T-helper 2 cell (primary cell): ENCODE results near the gene MCEMP1.
A peak's percentile ranks its signal among the peaks of the same experiment; 100 is the strongest.

Source experiments
- DNase-seq, 5 experiments: peaks; one replicate each; pipeline versions ENCODE4 v3.0.0 to v3.0.0-alpha.2; 2012 to 2022
- total RNA-seq, 2 donors: gene quantifications; one replicate each; lab custom pipeline; 2026; lab: John Stamatoyannopoulos, UW

MCEMP1 gene, protein sequence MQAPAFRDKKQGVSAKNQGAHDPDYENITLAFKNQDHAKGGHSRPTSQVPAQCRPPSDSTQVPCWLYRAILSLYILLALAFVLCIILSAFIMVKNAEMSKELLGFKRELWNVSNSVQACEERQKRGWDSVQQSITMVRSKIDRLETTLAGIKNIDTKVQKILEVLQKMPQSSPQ
- 0 to 0.94 reads per million in 2 donors for total RNA-seq

- no peak for DNase-seq
Observed at GRCh38 chr19:7676854-7677253, at the start of gene MCEMP1. MCEMP1 (plus strand) TSS chr19:7677090; CDS start chr19:7677121, 31 bp downstream.

DNA sequence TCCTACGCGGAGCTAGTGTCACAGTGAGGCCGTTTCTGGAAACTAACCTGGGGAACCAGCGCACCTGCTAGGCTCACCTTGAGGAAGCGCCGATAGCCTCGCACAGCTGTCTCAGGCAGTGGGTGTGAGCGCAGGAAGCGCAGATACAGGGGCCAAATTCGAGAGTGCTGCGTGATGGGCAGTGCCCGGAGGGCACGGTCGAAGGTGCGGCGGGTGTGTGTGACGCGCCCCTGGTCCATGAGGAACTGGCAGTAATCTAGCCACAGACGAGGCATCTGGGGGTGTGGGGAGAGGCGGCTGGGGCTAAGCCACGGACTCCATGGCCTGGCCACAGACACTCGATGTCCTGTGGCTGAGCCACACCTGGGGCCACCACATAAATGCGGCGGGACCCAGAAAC, 49.7 kb upstream of the MCEMP1 start:
- no peak for DNase-seq

DNA sequence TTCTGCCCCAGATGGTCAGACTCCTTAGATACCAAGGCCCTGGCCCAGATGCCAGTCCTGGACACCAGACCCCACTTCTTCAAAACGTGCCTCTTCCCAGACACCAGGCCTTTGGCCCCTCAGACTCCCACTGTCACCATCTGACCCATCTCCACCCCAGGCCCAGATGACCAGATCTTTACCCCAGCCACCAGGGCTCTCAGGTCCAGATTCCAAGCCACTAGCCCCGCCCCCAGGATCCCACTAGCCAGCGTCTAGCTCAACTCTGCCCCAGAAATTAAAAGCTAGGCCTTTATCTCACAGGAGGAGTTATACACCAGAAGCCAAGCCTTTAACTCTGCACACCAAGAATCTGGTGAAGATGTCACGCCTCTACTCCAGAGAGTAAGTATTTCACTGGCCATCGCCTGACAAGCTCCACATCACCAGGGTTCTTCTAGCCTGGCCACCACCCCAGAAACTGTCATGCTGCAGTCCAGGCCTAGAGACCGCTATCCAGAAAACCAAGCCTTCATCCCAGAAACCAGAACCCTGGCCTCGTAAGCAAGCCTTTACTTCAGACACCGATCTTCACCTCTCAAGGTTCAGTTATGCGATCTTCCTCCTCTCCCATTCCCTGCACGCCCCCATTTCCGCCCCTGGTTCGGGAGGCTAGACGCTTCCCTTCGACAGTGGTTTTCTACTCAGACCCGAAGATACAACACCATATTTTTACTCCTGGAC, 48.1 kb upstream of the MCEMP1 start:
- DNase-seq: no peak

DNA sequence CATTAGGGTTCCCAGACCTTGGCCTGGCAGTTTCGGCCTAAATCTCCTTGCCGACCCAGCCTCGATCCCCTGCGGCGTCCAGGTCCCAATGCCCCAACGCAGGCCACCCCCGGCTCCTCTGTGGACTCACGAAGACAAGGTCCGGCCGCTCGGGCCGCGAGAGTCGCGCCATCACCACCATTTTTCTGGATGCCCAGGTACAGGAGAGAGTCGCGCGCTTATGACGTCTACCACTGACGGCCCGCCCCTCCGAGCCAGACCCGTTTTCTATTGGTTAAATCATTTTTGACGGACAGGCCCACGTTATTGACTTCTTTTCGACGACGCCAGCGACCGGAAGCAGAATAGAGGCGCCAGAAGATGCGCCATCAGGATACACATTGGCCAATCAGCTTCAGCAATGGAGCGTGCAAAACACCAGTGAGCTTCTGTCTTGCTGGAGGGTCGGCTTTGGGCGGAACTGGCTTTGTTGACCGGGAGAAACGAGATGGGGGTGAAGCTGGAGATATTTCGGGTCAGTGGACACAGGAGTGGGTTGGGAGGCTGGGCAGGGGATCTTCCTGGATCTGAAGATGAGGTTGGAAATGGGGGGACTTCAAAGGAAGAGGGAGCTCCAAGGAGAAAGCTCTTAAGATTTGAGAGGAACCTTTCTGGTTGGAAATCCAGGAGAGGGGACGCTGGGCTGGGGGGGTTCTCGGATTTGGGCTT, 47.4 kb upstream of the MCEMP1 start, which contains the start of the genes PET100 and XAB2:
Gene PET100, plus strand, starts transcription at position 447 of the 708 bp plus-strand sequence. Its CDS starts 41 bp downstream, at position 488.
Gene XAB2, minus strand, starts transcription at position 199 of the 708 bp plus-strand sequence. Its CDS starts 18 bp downstream, at position 181.
- peak; percentile 79 to 99 (median 91) for DNase-seq

DNA sequence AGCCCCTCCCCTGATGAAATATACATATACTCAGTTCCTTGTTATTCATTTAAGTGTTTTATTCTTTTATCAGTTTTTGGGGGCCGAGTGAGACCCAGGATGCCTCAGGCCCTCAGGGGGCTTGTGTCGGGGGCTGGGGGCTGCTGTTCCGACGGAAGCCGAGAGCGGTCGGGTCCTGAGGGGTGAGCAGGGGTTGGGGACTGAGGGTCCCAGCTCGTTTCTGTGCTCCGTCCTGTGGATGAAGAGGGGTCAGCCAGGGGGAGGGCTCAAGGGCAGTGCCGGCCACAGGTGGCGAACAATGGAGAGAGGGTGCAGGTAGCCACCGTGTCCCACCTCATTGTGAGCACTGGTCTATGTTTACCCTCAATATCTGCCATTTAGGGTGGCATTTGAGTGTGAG, 45.3 kb upstream of the MCEMP1 start:
- no peak for DNase-seq

DNA sequence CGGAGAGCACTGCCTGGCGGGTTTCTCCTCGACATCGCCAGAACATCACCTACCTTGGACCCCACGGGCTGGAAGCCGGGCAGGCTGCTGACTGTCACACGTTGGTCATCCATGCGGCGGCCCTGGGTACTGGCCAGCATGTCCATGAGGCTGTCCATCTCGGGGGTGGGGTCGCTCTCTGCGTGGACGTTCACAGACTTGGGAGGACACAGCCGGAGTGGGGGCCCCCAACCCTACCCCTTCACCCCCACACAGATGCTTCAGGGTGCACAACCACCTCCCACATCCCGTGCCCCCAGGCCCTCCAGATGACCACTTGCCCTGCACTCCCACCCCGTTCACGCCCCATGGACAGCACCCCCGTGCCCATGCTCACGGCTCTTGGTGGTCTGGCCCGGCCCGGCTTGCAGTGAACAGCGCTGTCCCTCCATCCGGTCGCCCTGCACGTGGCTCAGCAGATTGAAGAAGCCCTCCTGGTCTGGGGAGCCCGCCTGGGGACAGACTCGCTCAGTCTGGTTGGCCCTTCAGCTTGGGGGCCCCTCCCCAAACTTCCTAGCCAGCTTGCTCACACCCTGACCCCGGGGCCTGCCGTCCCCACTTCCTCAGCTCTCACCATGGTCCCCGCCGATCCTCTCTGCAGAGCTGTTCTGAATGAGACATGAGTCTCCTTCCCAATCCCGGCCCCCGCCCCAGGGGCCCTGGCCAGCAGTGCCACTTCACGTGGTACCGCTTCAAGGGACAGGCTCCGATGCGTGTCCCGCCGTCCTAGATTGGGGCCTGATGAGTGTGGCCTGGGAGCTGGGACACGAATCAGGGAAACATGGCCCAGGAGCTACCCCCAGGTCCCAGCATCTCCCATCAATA, 44.3 kb upstream of the MCEMP1 start:
- DNase-seq: no peak

GRCh38 chr19:7633698-7634097, 43.2 kb upstream of the MCEMP1 start, which contains the start of gene PCP2:
PCP2 (minus strand) TSS chr19:7633719; CDS start chr19:7633457, 262 bp downstream.
- DNase-seq: no peak

DNA sequence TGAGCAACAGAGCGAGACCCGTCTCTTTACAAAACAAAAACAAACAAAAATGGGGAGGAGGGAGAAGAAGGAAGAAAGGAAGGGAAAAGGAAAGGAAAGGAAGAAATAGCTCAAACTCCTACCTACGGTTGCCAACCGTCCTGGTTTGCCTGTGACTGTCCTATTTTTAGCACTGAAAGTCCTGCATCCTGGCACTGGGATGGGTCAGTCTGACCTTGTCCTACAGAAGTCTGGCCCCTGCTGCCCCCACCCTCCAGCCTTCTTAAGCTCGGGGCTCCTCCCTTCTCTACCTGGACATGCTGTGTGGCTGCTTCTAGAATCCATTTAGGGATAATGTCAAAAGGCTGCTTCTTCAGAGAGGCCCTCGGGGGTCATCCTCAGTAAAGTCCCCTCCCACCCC, 41.2 kb upstream of the MCEMP1 start:
- no peak for DNase-seq

DNA sequence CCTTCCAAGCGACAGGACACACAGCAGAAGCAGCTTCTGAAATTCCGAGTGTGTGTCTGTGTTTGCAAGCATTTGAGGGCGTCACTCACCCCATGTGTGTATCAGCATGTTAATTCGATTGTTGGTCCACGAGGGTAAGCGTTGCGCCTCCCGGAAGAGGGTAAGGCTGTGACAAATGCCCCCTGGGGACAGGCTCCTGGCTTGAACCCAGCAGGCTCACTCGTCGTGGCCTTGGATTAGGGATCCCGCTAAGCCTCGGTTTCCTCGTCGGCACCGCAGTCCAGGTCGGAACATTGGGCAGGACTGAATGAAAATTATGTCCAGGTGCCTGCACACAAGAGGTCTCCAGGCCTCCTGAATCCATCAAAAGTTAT, 40.6 kb upstream of the MCEMP1 start:
- DNase-seq: no peak

GRCh38 chr19:7636691-7637373, 40.1 kb upstream of the MCEMP1 start, which contains the start of gene STXBP2:
STXBP2 (plus strand) TSS chr19:7637110; CDS start chr19:7637150, 40 bp downstream.
- DNase-seq: peak; percentile 85 to 96 (median 90)

DNA sequence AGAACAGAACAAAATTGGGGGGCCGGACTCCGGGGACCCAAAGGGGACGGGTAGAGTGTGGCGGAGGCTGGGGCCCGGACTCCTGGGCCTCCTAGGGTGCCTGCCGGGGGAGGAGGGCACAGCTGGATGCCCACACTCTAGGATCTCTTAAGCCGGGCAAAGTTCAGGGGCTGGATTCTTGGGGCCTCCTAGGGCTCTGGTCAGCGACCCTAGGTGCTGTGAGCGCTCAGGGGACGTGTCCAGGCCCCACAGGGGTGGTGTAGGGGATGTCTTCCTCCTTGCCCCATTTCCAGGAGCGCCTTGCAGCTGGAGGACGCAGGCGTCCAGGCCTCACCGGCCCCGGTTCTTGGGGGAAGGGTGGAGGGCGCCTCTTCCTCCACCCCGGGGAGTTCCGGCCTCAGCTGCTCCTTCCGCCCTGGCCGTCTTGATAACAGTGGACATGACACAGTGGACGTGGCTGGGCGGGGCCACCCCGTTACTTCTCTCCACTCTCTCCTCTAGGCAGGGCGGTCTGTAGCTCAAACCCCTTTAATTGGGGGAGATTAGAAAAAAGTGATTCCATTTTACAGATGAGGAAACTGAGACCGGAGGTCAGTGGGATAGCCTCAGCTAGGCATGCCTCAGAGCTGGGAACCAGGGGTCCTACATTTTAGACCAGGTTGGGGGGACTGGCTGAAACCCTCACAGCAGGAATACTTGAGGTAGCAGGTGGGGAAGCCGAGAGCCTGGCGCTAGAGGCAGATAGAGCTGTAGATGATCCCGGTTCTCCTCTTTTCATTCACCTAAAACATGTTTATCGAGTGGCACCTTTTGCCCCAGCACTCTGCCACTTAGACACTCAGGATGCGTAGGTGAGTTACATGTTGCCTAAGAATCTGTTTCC, 39.3 kb upstream of the MCEMP1 start:
- DNase-seq: peak in 1 of 5 experiments; percentile 43

GRCh38 chr19:7638802-7639465, 38.0 kb upstream of the MCEMP1 start:
- DNase-seq: no peak

DNA sequence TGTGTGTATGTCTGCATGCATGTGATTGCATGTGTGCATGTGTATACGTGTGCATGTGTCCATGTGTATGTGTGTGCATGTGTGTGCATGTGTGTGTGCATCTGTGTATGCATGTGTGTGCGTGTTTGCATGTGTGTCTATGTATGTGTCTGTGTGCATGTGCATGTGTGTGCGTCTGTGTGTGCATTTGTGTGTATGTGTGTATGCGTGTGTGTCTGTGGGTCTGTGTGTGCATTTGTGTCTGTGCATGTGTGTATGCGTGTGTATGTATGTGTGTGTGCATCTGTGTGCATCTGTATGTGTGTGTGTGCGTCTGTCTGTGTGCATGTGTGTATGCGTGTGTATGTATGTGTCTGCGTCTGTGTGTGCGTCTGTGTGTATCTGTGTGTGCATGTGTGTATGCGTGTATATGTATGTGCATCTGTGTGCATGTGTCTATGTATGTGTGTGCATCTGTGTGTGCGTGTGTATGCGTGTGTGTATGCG, 37.0 kb upstream of the MCEMP1 start:
- DNase-seq: no peak

- DNase-seq: no peak
Observed at GRCh38 chr19:7640803-7641202, 36.1 kb upstream of the MCEMP1 start.

DNA sequence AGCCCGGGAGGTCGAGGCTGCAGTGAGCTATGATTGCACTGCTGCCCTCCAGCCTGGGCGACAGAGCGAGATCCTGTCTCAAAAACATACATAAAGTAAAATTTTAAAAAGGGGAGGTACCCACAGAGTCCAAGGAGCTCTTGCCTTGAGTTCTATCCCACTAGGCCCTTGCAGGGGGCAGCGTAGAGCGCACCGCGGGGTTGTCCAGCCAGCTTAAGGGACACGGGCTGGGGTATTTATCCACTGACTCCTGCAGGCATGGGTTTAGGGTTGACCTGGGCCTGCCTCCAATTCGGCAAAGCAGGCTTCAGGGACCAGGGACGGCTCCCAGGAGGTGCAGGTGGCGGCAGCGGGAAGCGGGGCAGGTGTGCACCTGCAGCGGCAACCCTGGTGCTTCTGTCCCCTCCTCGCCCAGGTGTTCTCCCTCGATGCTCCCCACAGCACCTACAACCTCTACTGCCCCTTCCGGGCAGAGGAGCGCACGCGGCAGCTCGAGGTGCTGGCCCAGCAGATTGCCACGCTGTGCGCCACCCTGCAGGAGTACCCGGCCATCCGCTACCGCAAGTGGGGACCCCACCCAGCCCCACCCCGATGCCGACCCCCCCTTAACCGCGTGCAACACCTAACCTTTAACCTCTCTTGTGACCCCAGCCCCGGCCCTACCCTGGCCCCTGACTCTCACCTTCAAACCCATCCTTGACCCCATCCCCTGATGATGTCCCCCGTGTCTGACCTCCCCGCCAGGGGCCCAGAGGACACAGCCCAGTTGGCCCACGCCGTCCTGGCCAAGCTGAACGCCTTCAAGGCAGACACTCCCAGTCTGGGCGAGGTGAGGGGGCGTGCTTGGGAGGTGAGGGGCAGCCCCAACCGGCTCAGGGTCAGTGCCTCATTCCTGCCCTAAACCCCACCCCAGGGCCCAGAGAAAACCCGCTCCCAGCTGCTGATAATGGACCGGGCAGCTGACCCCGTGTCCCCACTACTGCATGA, 35.3 kb upstream of the MCEMP1 start:
- DNase-seq: no peak

GRCh38 chr19:7642295-7643030, 34.4 kb upstream of the MCEMP1 start:
- DNase-seq: no peak

DNA sequence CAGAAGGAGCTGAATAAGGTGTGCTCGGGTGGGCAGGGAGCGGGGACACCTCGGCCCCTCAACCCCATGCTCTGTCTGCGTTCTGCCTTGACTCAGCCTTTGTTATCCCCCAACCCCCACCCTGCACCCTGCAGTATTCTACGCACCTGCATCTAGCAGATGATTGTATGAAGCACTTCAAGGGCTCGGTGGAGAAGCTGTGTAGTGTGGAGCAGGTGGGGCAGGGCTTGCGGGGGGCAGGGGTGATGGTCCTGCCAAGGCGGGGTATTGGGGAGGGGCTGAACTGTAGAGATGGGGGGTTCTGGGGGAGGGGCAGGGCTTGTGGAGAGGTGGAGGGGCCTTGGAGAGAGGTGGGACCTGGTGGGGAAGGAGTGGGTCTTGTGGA, 33.9 kb upstream of the MCEMP1 start:
- no peak for DNase-seq
